LNCAP (cell line): ENCODE results near the gene LBP.

ENCODE experiments used
- TF ChIP-seq, protein P1 (sequence below): fragments of 450-650 bp; IDR thresholded peaks from 2 replicates; pipeline ENCODE4 v1.5.1; 2017; ENCODE audit warnings: mild to moderate bottlenecking

Gene LBP

DNA sequence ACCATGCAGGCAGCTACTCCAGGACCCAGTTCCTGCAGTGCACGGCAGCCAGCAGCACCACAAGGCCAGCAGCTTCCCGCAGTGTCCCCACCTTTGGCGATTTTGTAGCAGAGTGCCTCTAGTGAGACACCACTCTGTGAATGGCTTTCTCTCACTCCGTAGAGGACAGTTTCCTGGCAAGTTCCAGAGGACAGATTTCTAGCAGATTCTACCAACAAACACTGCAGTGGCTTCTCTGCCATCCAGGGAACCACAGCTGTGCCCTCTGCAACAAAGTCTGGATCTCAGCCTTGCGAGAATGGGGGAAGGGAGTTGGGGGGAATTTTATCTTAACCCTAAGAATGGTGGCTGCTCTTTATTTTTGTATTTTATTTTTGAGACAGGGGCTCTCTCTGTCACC is 60.2 kb downstream of the LBP start:
- TF ChIP-seq, protein P1, sequence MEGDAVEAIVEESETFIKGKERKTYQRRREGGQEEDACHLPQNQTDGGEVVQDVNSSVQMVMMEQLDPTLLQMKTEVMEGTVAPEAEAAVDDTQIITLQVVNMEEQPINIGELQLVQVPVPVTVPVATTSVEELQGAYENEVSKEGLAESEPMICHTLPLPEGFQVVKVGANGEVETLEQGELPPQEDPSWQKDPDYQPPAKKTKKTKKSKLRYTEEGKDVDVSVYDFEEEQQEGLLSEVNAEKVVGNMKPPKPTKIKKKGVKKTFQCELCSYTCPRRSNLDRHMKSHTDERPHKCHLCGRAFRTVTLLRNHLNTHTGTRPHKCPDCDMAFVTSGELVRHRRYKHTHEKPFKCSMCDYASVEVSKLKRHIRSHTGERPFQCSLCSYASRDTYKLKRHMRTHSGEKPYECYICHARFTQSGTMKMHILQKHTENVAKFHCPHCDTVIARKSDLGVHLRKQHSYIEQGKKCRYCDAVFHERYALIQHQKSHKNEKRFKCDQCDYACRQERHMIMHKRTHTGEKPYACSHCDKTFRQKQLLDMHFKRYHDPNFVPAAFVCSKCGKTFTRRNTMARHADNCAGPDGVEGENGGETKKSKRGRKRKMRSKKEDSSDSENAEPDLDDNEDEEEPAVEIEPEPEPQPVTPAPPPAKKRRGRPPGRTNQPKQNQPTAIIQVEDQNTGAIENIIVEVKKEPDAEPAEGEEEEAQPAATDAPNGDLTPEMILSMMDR: no peak

DNA sequence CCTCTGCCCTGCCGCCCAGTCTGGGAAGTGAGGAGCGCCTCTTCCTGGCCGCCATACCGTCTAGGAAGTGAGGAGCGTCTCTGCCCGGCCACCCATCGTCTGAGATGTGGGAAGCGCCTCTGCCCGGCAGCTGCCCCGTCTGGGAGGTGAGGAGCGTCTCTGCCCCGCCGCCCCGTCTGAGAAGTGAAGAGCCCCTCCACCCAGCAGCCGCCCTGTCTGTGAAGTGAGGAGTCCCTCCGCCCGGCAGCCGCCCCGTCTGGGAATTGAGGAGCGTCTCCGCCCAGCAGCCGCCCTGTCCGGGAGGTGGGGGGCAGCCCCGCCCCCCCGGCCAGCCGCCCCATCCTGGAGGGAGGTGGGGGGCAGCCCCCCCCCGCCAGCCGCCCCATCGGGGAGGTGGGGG is 61.0 kb downstream of the LBP start:
- TF ChIP-seq, protein P1: no peak

GRCh38 chr20:38412877-38413577 is 66.7 kb downstream of the LBP start:
- TF ChIP-seq, protein P1: no peak

GRCh38 chr20:38414769-38415450 is 68.6 kb downstream of the LBP start:
- TF ChIP-seq, protein P1: no peak

GRCh38 chr20:38418509-38419204 is 72.4 kb downstream of the LBP start:
- TF ChIP-seq, protein P1: no peak

DNA sequence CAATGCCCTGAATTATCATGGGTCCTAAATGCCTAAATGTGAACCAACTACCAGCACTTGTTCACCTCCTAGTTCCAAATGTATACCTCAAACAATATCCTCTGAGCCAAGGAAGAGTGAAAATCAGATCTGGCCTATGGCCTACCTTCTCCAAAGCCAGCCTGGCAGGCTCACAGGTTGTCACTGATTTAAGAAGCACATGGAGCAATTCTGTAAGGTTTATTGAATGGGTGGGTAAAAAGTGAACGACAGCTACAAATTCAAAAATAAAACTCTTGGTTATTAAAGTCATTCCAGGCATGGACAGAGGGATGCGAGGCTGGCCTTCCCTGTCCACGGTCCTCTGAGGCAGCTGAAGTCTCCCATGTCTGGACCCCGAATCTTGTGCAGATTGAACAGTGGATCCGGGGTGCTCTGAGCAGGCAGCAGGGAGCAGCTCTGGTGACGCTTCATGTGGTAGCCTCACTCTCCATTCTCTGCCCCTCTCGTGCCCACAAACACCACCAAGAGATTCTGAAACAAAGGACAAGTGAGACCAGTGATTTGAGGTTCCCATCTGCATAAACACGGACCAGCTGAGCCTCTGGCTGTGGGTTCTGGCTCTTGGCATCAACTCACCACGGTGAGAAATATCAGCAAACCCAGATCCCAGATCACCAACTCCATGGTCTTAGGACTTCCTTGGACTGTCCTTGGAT is 74.3 kb downstream of the LBP start:
- TF ChIP-seq, protein P1: no peak

- TF ChIP-seq, protein P1: no peak
Observed at GRCh38 chr20:38421915-38422314, 75.6 kb downstream of the LBP start.
